Small intestine (tissue), 7 donors: Measurements from ENCODE around the gene CLDN4. TPM values are rescaled to one million over a fixed set of nuclear protein-coding genes. Genes with fewer than 3 reads are reported as not detected.
"Not testable (repeated sequence)": the region's sequence is repeated elsewhere in the genome, so short reads cannot be mapped to it uniquely, and the experiment has no call there.

ENCODE experiments used
- DNase-seq, 2 donors: peaks; one replicate each; pipeline versions ENCODE4 v3.0.0 to v3.0.0-alpha.2; 2013
- FAIRE-seq: peaks from 2 replicates; lab custom pipeline; 2012; peaks lifted over from hg19 to GRCh38; lab: Jason Lieb, UNC
- H3K27ac ChIP-seq, 3 donors: one replicate each; pipeline ENCODE4 v1.5.1; 2013; ENCODE audit warnings: low read length in 2 of 3, mild to moderate bottlenecking in 2 of 3, control low read depth in 1 of 3, inconsistent platforms in 1 of 3, low read depth in 1 of 3, moderate library complexity in 1 of 3
- H3K27me3 ChIP-seq, 3 donors: one replicate each; pipeline ENCODE4 v1.6.1; 2013; ENCODE audit warnings: low read length in 3 of 3, inconsistent platforms in 1 of 3; ENCODE audit not compliant: control insufficient read depth in 3 of 3, insufficient read depth in 3 of 3
- H3K36me3 ChIP-seq, 3 donors: one replicate each; pipeline ENCODE4 v1.6.1; 2013; ENCODE audit warnings: low read length in 3 of 3, inconsistent platforms in 1 of 3, low read depth in 1 of 3, mild to moderate bottlenecking in 1 of 3, moderate library complexity in 1 of 3; ENCODE audit not compliant: control insufficient read depth in 3 of 3, insufficient read depth in 2 of 3
- H3K4me1 ChIP-seq, 3 donors: one replicate each; pipeline ENCODE4 v1.6.1; 2013; ENCODE audit warnings: low read length in 2 of 3, inconsistent platforms in 1 of 3, low read depth in 1 of 3, mild to moderate bottlenecking in 1 of 3, moderate library complexity in 1 of 3; ENCODE audit not compliant: control insufficient read depth in 3 of 3, insufficient read depth in 2 of 3
- H3K4me3 ChIP-seq, 3 donors: one replicate each; pipeline ENCODE4 v1.5.1; 2013; ENCODE audit warnings: low read length in 3 of 3, control low read depth in 1 of 3, inconsistent platforms in 1 of 3, low read depth in 1 of 3, mild to moderate bottlenecking in 1 of 3, moderate library complexity in 1 of 3
- H3K9me3 ChIP-seq, 2 donors: one replicate each; pipeline ENCODE4 v1.6.1; 2013; ENCODE audit warnings: low read depth in 1 of 2, low read length in 1 of 2; ENCODE audit not compliant: control insufficient read depth in 2 of 2, insufficient read depth in 1 of 2
- WGBS, 3 donors: extraction: QIAGEN DNeasy Blood & Tissue Kit; methylation state at CpG; one replicate each; pipeline ENCODE4 v1.1.7; 2013; 5-methylcytosine and 5-hydroxymethylcytosine counted together
- polyA plus RNA-seq, 4 donors: library from polyadenylated mRNA; stranded (reverse) in 3 of 4; unstranded in 1 of 4; fragments of 200-250 nt in 3 of 4; fragments of 120-200 nt in 1 of 4; gene quantifications; one replicate each; pipeline versions ENCODE4 v1.2.1 to v1.2.3, GENCODE V29; 2013
- donor health status: healthy with polysubstance abuse.
- donor health status: control.
- donor health status: control.
- donor health status: Bipolar disorder and iron deficiency.
- donor health status: healthy.

Gene CLDN4
- polyA plus RNA-seq, 4 donors: 115 to 531 (median 202) TPM

DNA sequence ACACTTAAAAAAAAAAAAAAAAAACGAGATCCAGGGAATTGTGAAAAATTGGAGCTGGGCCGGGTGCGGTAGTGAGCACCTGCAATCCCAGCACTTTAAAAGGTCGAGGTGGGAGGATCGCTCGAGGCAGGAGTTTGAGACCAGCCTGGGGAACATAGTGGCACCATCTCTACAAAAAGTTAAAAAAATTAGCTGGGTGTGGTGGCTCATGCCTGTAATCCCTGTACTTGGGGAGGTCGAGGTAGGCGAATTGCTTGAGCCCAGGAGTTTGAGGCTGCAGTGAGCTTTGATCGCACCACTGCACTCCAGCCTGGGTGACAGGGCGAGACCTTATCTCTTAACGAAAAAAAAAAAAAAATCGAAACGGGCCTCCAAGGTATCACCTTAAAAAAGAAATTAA lies 2.0 kb downstream of the CLDN4 start:
- H3K9me3 ChIP-seq: peaks cover 0 to 10% of the 10 kb centered on the region in 2 donors
- peak overlapping the region; percentile 17 to 88 (median 85) for H3K4me3 ChIP-seq
- H3K4me1 ChIP-seq: peaks cover 0 to 26% (median 3%) of the 10 kb centered on the region in 3 donors
- H3K27me3 ChIP-seq: no peaks in the 10 kb centered on the region
- FAIRE-seq (no peak), DNase-seq (peak in 1 of 2 donors; percentile 56)
- WGBS, 3 donors: 9 to 51% (median 31%) methylated on average over 13 of the region's 13 CpGs
- H3K27ac ChIP-seq: peak overlapping the region; percentile 89 to 100 (median 100)
- peaks cover 0 to 26% (median 2%) of the 10 kb centered on the region in 3 donors for H3K36me3 ChIP-seq

DNA sequence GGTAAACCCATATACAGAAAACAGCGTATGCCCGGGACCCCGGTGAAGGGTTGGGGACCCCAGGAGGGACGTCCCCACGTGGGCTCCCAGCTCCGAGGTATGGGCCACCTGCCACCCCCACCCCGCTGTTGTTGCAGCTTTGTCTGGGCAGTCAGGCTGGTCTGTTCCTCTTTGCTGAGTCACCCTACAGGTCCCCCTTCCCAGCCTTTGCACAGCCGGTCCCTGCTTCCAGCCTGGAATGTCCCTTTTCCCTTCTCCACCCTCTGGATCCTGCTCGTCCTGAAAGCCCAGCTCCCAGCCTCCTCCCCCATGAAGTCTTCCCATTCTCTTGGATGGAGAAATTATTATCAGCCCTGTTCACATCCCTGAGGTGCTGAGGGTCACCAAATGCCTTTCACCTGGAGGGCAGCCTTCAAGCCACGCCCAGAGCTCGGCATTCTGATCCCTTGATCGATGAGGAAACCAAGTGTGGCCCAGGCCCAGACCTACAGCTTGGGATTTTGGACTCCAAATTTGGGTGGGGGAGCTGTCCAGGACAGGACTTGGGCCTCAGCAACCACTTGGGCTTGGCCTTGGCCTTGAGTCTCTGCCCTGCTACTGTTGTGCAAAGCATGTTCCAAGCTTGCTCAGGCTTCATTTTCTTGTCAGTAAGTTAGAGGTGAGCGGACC lies 2.6 kb downstream of the CLDN4 start:
- no peak for FAIRE-seq
- H3K4me3 ChIP-seq: peak overlapping the region; percentile 17 to 88 (median 85)

DNA sequence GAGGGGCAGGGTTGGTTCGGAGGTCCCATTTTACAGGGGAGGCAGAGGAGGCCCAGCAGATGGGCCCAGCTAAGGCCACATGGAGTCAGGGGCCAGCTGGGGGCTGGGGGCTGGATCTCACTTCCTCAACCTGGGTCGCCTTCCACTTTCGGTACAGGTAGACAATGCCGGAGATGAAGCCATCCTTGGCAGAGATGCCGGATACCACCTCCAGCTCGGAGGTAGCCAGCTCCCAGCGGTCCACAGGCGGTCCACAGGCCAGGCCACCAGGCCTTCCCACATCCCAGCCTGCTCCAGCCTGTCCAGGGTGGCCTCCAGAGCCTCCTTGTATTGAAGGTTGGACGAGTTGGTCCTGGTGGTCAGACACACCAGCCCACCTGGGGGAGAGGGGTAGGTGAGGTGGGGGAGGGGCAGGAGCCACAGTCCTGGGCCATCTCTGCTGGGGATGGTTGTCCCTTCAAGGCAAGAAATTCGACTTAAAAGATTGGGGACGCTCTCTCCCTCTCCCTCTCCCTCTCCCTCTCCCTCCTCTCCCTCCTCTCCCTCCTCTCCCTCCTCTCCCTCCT lies 3.9 kb downstream of the CLDN4 start:
- peaks cover 0 to 12% (median 0%) of the 10 kb centered on the region in 3 donors for H3K4me1 ChIP-seq
- peaks cover 0 to 26% (median 2%) of the 10 kb centered on the region in 3 donors for H3K36me3 ChIP-seq
- no peak overlapping the region for H3K27ac ChIP-seq
- peak in 1 of 2 donors; percentile 36 for DNase-seq
- H3K27me3 ChIP-seq: no peaks in the 10 kb centered on the region
- no peak overlapping the region for H3K4me3 ChIP-seq
- 82 to 87% (median 85%) methylated on average over 11 of the region's 11 CpGs for WGBS, 3 donors
- FAIRE-seq: no peak
- peaks cover 0 to 10% of the 10 kb centered on the region in 2 donors for H3K9me3 ChIP-seq

More for the DNA sequence above, 2.6 kb downstream of the CLDN4 start:
- H3K27ac ChIP-seq: peak overlapping the region; percentile 89 to 100 (median 100)
- WGBS, 3 donors: 23 to 51% (median 29%) methylated on average over 13 of the region's 13 CpGs
- H3K4me1 ChIP-seq: peaks cover 0 to 25% (median 3%) of the 10 kb centered on the region in 3 donors
- H3K36me3 ChIP-seq: peaks cover 0 to 26% (median 2%) of the 10 kb centered on the region in 3 donors
- no peaks in the 10 kb centered on the region for H3K27me3 ChIP-seq
- H3K9me3 ChIP-seq: peaks cover 0 to 10% of the 10 kb centered on the region in 2 donors
- DNase-seq: peak; percentile 86 to 89

DNA sequence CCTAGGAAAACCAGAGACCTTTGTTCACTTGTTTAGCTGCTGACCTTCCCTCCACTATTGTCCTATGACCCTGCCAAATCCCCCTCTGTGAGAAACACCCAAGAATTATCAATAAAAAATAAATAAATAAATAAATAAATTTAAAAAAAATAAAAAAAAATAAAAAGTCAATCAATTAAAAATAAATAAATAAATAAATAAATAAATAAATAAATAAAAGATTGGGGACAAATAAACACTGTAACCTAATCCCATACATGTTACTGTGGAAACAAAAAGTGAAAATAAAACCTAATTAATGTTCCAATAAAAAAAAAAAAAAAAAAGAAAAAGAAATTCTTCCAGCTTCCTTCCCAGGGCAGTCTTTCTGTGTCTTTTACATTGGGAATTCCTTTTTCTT lies 6.4 kb downstream of the CLDN4 start:
- FAIRE-seq, DNase-seq, H3K27ac ChIP-seq, H3K4me3 ChIP-seq, H3K27me3 ChIP-seq: not testable (repeated sequence)
- peaks cover 0 to 14% (median 3%) of the 10 kb centered on the region in 3 donors for H3K4me1 ChIP-seq
- H3K36me3 ChIP-seq: peaks cover 0 to 15% (median 0%) of the 10 kb centered on the region in 3 donors
- peaks cover 0 to 10% of the 10 kb centered on the region in 2 donors for H3K9me3 ChIP-seq

DNA sequence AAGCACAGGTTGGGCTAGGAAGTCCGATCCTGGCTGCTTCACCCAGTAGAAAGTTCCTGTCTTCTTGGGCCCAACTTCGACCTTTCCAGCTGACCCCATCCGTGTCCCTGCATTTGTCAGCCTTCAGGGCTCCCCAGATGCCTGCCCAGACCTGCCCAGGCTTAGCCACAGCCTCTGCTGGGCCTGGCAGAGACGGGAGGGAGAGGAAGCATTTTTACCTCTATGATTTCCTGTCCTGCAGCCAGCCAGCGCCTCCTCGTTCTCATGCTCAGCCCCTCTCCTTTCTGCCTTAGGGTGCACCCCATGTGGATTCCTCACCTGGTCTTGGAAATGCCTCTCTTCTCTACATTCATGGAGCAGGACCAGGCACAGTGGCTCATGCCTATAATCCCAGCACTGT lies 7.8 kb downstream of the CLDN4 start:
- no peak for FAIRE-seq
- no peak overlapping the region for H3K27ac ChIP-seq
- H3K27me3 ChIP-seq: no peaks in the 10 kb centered on the region
- H3K36me3 ChIP-seq: peaks cover 0 to 4% (median 0%) of the 10 kb centered on the region in 3 donors
- no peak overlapping the region for H3K4me3 ChIP-seq
- H3K4me1 ChIP-seq: peaks cover 0 to 8% (median 3%) of the 10 kb centered on the region in 3 donors
- WGBS, 3 donors: 50 to 70% (median 58%) methylated on average over 6 of the region's 6 CpGs
- DNase-seq: no peak
- H3K9me3 ChIP-seq: peaks cover 0 to 10% of the 10 kb centered on the region in 2 donors

DNA sequence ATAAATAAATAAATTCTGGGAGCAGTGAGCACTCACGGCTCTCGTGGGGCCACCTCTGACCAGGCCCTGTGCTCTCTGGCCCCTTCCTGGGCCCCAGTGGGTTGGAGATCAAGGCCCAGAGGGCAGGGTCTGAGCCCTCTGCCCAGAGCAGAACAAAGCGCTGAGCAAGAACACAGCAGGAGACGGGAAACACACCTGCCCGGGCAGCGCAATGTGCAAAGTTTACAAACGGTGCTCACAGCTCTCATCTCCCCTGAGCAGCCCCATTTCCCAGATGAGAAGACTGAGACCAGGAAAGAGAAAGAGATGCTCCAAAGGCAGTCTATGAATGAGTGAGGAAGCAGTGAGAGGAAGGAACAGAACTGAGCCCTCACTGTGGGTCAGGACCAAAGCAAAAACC lies 8.5 kb downstream of the CLDN4 start:
- FAIRE-seq (no peak), DNase-seq (no peak)
- Histone ChIP-seq H3K36me3 (peaks cover 0 to 3% (median 0%) of the 10 kb centered on the region in 3 donors), H3K9me3 (peaks cover 0 to 8% of the 10 kb centered on the region in 2 donors), H3K4me3 (no peak overlapping the region), H3K27ac (no peak overlapping the region), H3K4me1 (peaks cover 0 to 7% (median 3%) of the 10 kb centered on the region in 3 donors), H3K27me3 (no peaks in the 10 kb centered on the region)
- 65 to 78% (median 68%) methylated on average over 7 of the region's 7 CpGs for WGBS, 3 donors

DNA sequence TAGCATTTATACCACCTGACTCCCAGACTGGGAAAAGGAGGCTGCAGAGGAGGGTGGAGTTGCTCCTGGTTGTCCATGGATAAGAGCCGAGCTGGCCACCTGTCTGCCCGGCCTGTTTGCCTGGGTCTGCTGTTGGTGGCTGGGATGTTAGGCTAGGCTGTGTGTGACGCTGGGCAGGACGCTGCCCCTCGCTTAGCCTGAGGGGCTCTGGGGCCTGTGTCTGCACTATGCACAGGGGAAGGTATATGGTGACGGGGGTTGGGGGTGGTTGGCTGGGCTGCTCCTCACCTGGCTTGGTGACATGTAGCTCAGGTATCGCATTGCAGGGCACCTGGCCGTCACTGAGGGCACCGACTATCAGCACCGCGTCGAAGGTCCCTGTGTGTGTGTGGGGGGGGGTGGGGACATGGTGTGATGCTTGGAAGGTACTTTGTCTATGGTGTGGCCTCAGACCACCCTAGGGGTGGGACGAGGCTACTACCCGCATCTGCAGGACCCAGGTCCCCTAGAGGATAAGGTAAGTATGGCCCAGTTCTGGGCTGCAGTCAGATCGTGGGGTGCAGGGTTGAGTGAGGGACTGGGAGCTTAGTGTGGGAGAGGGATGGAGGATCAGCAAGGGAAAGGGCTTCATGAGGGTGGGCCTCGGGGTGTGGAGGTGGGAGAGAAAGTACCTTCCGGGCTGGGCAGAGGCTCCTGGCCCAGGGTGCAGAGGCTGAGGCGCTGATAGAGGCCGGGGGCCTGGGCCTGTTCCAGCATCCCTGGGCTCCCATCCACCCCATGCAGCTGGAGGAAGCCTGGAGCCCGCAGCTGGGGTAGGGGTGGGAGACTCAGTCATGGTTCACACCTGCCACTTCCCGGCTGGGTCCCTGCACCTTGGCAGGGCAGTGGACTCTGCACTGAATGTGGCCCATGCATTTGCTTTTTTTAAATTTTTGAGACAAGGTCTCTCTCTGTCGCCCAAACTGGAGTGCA lies 9.2 kb downstream of the CLDN4 start:
- FAIRE-seq: no peak
- DNase-seq: no peak

More for the DNA sequence above, 9.2 kb downstream of the CLDN4 start:
- 80 to 84% (median 81%) methylated on average over 21 to 22 of the region's 22 CpGs for WGBS, 3 donors
- Histone ChIP-seq H3K36me3 (no peaks in the 10 kb centered on the region), H3K4me3 (no peak overlapping the region), H3K27me3 (no peaks in the 10 kb centered on the region), H3K9me3 (peaks cover 0 to under 1% of the 10 kb centered on the region in 2 donors), H3K4me1 (peaks cover 0 to 7% (median 3%) of the 10 kb centered on the region in 3 donors), H3K27ac (no peak overlapping the region)
